Activated T-cell treated with anti-CD3 and anti-CD28 coated beads, Interleukin-2, amount 50 U/mL, for 24 hours (primary cell): ENCODE results near the gene TLL2.

ENCODE experiments used
- DNase-seq: peaks from one replicate; pipeline ENCODE4 v3.0.0-alpha.2; 2020
- H3K27ac Mint-ChIP-seq: 2 replicates; pipeline ENCODE4 v1.8.0; 2020; ENCODE audit warnings: mild to moderate bottlenecking, mixed read lengths
- H3K27me3 Mint-ChIP-seq: 2 replicates; pipeline ENCODE4 v1.8.0; 2020; ENCODE audit warnings: mixed read lengths
- H3K36me3 Mint-ChIP-seq: 2 replicates; pipeline ENCODE4 v1.8.0; 2020; ENCODE audit warnings: low read depth, mixed read lengths
- H3K4me1 Mint-ChIP-seq: 2 replicates; pipeline ENCODE4 v1.8.0; 2020; ENCODE audit warnings: low read depth, mixed read lengths
- H3K4me3 Mint-ChIP-seq: 2 replicates; pipeline ENCODE4 v1.8.0; 2020; ENCODE audit warnings: mild to moderate bottlenecking, moderate library complexity, mixed read lengths
- H3K9me3 Mint-ChIP-seq: 2 replicates; pipeline ENCODE4 v1.8.0; 2020; ENCODE audit warnings: mixed read lengths

TLL2 gene

DNA sequence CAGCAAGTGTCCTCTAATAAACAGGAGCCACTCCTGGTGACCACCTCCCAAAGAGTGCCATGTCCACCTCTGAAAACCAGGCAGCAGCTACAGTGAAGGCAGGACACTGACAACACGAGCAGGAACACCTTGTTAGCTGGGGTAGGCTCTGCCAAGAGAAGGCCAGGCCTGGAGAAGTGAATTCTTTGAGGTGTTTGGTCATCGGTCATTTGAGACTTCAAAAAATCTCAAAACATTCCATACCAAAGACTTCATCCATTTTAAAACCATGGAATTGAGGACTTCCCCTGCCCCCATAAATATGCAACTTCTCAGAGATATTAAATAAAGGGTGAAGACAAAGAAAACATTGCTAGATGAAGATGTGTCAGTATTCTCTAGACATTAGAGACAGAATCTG is 126.6 kb downstream of the TLL2 start:
- Mint-ChIP-seq H3K4me1 (no peaks in the 10 kb centered on the region), H3K27me3 (peaks cover 5% of the 10 kb centered on the region), H3K27ac (no peak overlapping the region), H3K4me3 (no peak overlapping the region), H3K9me3 (no peaks in the 10 kb centered on the region), H3K36me3 (no peaks in the 10 kb centered on the region)
- DNase-seq: no peak

DNA sequence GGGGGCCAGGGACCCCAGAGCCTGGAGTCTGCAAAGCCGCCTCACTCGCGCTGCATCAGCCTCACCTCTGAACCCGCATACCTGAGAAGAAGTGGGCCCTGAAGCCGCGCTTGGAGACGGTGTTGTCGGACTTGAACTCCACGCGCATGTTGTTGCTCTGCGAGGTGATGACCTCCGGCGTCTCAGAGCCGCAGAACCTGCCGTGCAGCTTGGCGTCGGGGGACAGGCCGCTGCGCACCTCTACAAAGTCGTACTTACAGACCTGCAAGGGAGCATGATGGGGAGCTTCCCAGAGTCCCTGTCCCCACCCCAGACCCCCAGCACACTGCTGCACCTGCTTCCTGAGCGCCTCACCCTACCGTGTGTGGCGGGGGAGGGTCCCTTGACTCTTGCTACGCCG is 129.2 kb downstream of the TLL2 start:
- H3K27me3 Mint-ChIP-seq: peaks cover 2% of the 10 kb centered on the region
- no peak overlapping the region for H3K27ac Mint-ChIP-seq
- no peaks in the 10 kb centered on the region for H3K4me1 Mint-ChIP-seq

DNA sequence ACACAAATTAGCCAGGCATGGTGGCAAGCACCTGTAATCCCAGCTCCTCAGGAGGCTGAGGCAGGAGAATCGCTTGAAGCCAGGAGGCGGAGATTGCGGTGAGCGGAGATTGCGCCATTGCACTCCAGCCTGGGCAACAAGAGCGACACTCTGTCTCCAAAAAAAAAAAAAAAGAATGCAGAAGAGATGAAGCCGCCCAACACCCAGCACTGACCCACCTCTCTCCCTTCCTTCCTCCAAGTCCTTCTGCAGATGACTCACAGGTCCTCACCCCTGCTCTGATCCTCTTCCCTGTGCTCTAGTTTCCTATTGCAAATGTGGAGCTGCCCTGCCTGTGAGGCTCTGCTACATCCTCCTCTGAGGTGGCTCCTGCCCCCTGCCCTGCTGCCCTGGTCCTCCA is 132.9 kb downstream of the TLL2 start:
- no peak for DNase-seq

More for the DNA sequence above, 129.2 kb downstream of the TLL2 start:
- Mint-ChIP-seq H3K36me3 (no peaks in the 10 kb centered on the region), H3K4me3 (no peak overlapping the region), H3K9me3 (no peaks in the 10 kb centered on the region)
- no peak for DNase-seq

DNA sequence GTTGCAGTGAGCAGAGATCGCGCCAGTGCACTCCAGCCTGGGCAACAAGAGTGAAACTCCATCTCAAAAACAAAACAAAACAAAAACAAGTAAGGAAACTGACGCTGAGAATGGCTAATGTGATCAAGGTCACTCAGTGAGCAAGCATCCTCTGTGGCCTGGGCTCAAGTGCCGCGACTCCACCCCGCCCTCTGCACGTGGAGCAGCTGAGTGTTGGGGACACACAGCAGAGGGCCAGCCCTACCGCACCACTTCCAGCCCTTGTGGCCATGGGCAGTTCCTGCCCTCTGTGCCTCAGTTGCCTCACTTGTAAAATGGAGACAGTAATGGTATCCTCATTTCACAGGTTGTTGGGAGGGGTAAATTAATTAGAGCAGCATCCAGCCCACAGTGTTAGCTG is 134.0 kb downstream of the TLL2 start:
- Mint-ChIP-seq H3K27me3 (peaks cover 11% of the 10 kb centered on the region), H3K9me3 (no peaks in the 10 kb centered on the region), H3K4me3 (no peak overlapping the region), H3K4me1 (peaks cover 15% of the 10 kb centered on the region), H3K36me3 (no peaks in the 10 kb centered on the region), H3K27ac (no peak overlapping the region)
- DNase-seq: no peak

More for the DNA sequence above, 132.9 kb downstream of the TLL2 start:
- peaks cover 9% of the 10 kb centered on the region for H3K27me3 Mint-ChIP-seq
- no peaks in the 10 kb centered on the region for H3K9me3 Mint-ChIP-seq
- H3K36me3 Mint-ChIP-seq: no peaks in the 10 kb centered on the region
- H3K27ac Mint-ChIP-seq: no peak overlapping the region
- H3K4me1 Mint-ChIP-seq: peaks cover 6% of the 10 kb centered on the region
- no peak overlapping the region for H3K4me3 Mint-ChIP-seq

DNA sequence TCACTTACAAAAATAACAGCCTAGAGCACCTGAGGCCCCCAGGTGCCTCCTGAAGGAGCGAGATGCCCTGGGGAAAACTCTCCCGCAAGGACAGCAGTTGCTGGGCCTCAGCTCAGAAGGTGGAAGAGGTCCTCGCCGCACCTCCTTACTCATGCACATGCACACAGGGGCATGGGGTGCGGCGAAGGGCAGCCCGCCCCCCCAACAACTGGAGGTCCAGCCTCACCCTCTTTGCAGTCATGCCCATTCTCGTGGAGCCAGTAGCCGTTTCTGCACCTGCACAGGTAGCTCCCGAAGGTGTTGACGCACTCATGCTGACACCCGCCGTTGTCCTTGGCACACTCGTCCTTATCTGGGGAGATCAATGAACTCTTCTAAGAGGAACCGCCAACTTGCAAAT is 135.0 kb downstream of the TLL2 start:
- Mint-ChIP-seq H3K36me3 (no peaks in the 10 kb centered on the region), H3K27ac (no peak overlapping the region), H3K9me3 (no peaks in the 10 kb centered on the region), H3K27me3 (peaks cover 17% of the 10 kb centered on the region), H3K4me3 (no peak overlapping the region), H3K4me1 (peaks cover 19% of the 10 kb centered on the region)
- no peak for DNase-seq

DNA sequence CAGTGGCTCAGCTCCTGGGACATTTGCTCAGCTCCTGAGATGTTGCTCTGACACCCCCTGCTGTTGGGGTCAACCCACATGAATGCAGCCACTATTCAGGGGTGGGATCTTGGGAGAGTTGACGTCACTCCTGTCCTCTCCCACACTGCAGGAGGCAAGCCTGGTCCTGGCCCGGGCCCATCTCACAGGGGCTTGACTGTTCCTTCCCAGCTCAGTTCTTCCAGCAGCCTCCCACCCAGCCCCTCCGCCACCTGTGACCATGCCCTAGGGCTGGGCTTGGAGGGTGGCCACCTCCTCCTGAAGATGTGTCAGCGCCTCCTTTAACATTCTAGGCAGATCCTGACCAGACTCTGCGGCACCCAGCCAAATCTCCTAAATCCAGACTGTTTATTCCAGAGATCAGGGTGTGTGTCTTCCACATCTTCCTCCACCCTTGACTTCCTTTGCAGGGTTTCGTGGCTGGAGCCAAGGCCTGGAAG is 135.9 kb downstream of the TLL2 start:
- H3K4me1 Mint-ChIP-seq: peaks cover 19% of the 10 kb centered on the region
- H3K27me3 Mint-ChIP-seq: peaks cover 24% of the 10 kb centered on the region
- H3K4me3 Mint-ChIP-seq: no peak overlapping the region
- no peak overlapping the region for H3K27ac Mint-ChIP-seq
- no peaks in the 10 kb centered on the region for H3K9me3 Mint-ChIP-seq
- H3K36me3 Mint-ChIP-seq: no peaks in the 10 kb centered on the region
- no peak for DNase-seq

DNA sequence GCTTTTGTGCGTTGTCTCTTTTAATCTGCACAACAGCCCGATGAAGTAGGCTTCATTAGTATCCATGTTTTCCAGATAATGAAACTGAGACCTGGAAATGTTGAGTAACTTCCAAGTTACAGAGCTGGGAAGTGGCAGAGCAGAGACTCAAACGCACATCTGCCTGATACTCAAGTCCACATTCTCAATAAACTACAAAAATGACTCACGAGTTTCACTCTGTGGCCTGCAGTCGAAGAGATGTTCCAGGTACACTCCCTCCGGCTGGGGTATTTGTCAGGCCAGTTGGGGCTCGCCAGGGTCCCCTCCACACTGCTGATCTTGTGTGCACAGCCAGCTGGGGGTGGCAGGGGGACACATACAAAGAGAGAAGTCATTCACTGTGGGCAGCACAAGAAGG is 137.2 kb downstream of the TLL2 start:
- H3K27me3 Mint-ChIP-seq: peaks cover 24% of the 10 kb centered on the region
- no peak overlapping the region for H3K4me3 Mint-ChIP-seq
- no peak overlapping the region for H3K27ac Mint-ChIP-seq
- DNase-seq: no peak
- peaks cover 19% of the 10 kb centered on the region for H3K4me1 Mint-ChIP-seq
- H3K9me3 Mint-ChIP-seq: no peaks in the 10 kb centered on the region
- H3K36me3 Mint-ChIP-seq: no peaks in the 10 kb centered on the region

DNA sequence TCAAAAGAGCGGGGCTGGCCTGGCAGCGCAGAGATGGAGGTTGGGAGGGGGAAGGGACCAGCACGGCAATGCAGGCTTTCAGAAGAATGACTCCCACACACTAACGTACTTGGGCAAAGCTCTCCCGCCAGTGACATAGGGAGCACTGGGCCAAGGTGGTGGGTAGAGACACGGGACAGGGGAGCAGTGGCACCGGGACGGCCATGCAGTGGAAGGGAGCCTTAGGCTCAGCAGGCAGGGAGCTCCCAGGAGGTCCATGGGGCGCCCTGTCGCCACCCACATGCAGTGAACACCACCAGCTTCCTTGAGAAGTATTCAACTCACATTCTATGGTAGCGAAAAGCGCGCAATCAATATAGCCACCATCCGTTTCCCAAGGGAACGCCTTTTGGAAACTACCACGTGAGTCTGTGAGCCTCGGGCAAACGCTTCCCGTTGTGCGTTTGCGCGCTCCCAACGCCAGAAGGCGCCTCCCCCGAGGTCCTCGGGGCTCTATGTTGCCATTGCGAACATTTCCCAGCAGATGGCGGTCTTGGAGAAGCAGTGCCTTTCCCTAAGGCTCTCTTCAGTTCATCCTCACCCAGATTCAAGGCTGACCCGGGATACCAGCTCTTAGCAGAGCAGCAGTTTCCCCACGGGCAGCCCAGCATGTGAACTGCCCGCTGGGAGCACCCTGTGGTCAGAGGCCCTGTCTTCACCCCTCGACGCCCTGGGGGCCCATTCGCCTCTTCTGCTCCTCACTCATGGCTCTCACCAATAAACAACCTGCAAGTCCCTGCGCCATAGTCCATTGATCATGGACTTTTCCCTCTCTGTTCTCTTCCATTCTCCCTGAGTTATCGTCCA is 138.5 kb downstream of the TLL2 start:
- H3K27ac Mint-ChIP-seq: no peak overlapping the region
- H3K4me1 Mint-ChIP-seq: peaks cover 19% of the 10 kb centered on the region
- no peaks in the 10 kb centered on the region for H3K9me3 Mint-ChIP-seq
- H3K36me3 Mint-ChIP-seq: no peaks in the 10 kb centered on the region
- peak; percentile 85 for DNase-seq
- H3K27me3 Mint-ChIP-seq: peaks cover 24% of the 10 kb centered on the region
- H3K4me3 Mint-ChIP-seq: peak overlapping the region; percentile 69

DNA sequence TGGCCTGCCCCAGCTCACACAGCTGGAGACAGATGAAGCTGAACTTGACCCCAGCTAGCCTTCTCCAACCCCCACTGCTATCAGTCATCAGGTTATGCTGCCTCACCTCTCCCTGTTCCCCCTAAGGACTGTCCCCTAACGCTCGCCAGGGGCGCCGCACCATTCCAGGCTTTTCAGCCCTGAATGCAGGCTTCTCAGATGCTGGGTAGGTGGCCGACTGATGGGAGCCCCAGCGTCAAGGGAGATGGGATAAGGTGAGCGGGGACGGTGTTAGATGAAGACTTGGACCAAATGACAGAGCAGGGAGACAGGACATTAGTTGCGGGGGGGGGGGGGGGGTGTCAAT is 139.1 kb downstream of the TLL2 start:
- no peak for DNase-seq
- Mint-ChIP-seq H3K4me1 (peaks cover 19% of the 10 kb centered on the region), H3K27me3 (peaks cover 24% of the 10 kb centered on the region), H3K4me3 (peak overlapping the region; percentile 69), H3K27ac (no peak overlapping the region), H3K9me3 (no peaks in the 10 kb centered on the region), H3K36me3 (no peaks in the 10 kb centered on the region)

DNA sequence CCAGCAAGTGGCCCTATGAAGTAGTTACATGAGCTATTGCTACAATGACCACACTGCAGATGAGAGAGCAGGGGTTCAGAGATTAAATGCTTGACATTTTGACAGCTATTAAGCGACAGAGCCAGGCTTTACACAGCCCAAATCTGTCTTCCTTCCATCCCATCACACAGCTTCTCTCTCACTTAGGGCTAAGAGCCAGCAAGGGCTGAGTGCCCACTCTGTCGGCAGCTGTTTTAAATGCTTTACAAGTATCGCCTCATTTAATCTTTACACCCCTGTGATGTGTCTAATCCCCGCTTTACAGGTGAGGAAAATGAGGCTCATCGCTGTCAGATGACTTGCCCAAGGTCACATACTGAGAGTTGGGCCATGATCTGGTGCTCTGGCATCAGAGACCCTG is 139.7 kb downstream of the TLL2 start:
- Mint-ChIP-seq H3K4me1 (peaks cover 19% of the 10 kb centered on the region), H3K27me3 (peaks cover 24% of the 10 kb centered on the region), H3K9me3 (no peaks in the 10 kb centered on the region), H3K36me3 (no peaks in the 10 kb centered on the region), H3K27ac (no peak overlapping the region), H3K4me3 (peak overlapping the region; percentile 19)
- DNase-seq: no peak

DNA sequence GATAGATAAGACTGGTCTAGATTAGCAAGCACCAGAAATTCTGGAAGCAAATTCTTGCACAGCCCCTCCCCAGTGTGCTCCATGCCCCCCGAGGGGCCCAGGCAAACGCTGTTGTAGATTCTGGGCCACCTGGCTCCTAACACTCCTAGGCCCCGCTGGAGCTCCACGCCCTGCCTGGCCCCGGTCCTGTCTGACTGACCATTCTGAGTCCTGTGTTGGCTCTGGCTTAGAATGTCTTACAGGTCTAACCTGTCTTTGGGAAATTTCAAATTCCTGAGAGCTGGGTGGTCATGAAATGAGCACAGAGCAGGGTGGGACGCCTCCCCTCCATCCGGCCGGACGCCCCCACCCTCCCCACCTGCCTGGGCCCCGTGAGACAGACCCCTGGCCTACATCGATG is 142.4 kb downstream of the TLL2 start:
- H3K9me3 Mint-ChIP-seq: no peaks in the 10 kb centered on the region
- peaks cover 17% of the 10 kb centered on the region for H3K27me3 Mint-ChIP-seq
- no peak for DNase-seq
- H3K36me3 Mint-ChIP-seq: no peaks in the 10 kb centered on the region
- peaks cover 16% of the 10 kb centered on the region for H3K4me1 Mint-ChIP-seq
- no peak overlapping the region for H3K27ac Mint-ChIP-seq
- H3K4me3 Mint-ChIP-seq: no peak overlapping the region

DNA sequence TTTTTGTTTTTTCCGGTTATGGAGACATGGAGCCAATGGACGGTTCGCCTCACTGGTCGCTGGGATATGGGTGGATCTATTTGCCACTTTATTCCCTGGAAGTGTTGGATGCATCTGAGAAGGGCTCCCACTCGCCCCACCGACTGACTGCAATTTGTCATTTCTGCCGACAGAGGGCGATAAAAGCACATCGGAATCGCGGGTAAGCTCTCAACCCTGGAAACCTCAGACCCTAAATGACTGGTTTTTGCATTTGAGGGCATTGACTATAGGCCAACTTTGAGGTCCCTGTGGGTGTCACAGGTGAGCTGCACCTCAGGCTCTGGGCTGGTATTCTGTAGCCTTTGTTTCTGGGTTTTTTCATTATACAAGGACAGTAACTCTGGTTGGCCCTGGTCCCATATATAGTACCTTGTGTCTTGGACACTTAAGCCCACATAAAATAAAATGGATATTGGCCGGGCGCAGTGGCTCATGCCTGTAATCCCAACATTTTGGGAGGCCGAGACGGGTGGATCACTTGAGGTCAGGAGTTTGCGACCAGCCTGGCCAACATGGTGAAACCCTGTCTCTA is 143.1 kb downstream of the TLL2 start:
- no peaks in the 10 kb centered on the region for H3K9me3 Mint-ChIP-seq
- DNase-seq: peak; percentile 67
- H3K4me3 Mint-ChIP-seq: no peak overlapping the region

DNA sequence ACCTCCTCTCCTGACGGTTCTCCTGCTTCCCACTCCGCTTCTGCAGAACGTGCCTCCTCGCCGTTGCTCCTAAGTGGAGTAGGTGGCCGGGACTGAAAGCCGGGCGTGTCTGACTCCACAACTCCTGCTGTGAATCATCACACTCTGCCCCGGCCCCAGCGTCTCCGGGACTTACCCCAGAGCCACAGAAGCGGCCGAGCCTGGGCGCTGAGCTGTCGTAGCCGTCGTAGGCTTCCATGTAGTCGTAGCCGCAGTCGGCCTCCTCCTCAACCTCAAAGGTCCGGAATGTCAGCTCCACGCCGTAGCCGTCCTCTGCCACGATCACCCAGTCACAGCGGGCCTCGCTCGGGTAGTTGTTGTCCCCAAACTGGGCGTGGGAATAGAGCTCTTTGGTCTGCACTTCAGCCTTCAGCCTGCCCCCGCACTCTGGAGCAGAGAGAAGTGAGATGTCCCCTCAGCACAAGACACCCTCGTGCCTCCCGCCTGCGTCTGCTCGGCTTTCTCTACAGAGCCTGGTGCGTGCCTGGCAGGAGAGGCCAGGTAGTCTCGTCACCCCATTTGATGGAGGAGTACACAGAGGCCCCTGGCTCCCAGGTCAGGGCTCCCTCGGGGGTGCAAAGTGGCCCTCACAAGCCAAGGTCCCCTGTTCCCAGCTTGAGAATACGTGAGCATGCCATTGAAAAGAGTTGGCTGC is 143.7 kb downstream of the TLL2 start:
- no peaks in the 10 kb centered on the region for H3K36me3 Mint-ChIP-seq
- no peak for DNase-seq
- no peak overlapping the region for H3K4me3 Mint-ChIP-seq
- no peaks in the 10 kb centered on the region for H3K9me3 Mint-ChIP-seq
- H3K27ac Mint-ChIP-seq: no peak overlapping the region
- H3K4me1 Mint-ChIP-seq: peaks cover 7% of the 10 kb centered on the region
- peaks cover 15% of the 10 kb centered on the region for H3K27me3 Mint-ChIP-seq

More for the DNA sequence above, 143.1 kb downstream of the TLL2 start:
- Mint-ChIP-seq H3K27ac (no peak overlapping the region), H3K36me3 (no peaks in the 10 kb centered on the region), H3K4me1 (peaks cover 13% of the 10 kb centered on the region), H3K27me3 (peaks cover 15% of the 10 kb centered on the region)

DNA sequence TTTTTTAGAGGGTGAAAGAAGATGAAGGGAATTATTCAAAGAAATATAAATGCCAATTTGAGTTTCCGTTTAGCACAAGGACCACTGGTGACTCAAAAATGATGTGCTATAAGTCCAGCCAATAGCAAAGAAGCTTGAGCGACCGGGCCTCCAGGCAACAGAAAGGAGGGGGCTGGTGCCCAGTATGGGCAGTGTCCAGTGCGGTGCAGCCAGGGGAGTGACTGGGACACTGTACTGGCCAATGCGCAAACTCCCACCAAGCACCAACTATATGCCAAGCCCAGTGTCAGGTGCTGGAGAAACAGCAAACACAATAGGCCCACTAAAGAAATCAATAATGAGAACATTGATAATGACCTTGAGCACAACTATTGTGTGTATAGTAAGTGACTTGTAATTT is 144.8 kb downstream of the TLL2 start:
- H3K4me3 Mint-ChIP-seq: no peak overlapping the region
- H3K36me3 Mint-ChIP-seq: no peaks in the 10 kb centered on the region
- no peaks in the 10 kb centered on the region for H3K4me1 Mint-ChIP-seq
- peaks cover 7% of the 10 kb centered on the region for H3K27me3 Mint-ChIP-seq
- no peaks in the 10 kb centered on the region for H3K9me3 Mint-ChIP-seq
- no peak overlapping the region for H3K27ac Mint-ChIP-seq
- no peak for DNase-seq

DNA sequence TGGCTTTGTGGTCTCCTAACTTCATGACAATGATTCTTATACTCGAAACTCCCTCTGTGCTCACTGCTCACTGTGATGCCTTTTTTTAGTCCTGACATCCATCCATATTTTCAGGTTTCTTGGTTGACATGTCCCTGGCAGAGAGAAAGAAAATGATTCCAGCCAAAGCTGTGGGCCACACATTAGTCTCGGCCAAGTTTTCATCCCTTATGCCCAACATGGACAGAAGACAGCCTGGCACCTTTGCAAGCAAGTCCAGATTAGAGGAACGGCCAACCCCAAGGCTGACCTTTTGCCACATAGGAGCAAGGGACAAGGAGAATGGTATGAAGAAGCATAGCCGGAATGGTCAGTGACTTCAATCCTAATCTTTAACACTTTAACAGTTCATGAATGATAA is 146.3 kb downstream of the TLL2 start:
- Mint-ChIP-seq H3K36me3 (no peaks in the 10 kb centered on the region), H3K27me3 (no peaks in the 10 kb centered on the region), H3K4me3 (no peak overlapping the region), H3K4me1 (no peaks in the 10 kb centered on the region), H3K9me3 (no peaks in the 10 kb centered on the region), H3K27ac (no peak overlapping the region)
- DNase-seq: no peak
